ENCODE measurements around the gene HOXA11.

Gene HOXA11

DNA sequence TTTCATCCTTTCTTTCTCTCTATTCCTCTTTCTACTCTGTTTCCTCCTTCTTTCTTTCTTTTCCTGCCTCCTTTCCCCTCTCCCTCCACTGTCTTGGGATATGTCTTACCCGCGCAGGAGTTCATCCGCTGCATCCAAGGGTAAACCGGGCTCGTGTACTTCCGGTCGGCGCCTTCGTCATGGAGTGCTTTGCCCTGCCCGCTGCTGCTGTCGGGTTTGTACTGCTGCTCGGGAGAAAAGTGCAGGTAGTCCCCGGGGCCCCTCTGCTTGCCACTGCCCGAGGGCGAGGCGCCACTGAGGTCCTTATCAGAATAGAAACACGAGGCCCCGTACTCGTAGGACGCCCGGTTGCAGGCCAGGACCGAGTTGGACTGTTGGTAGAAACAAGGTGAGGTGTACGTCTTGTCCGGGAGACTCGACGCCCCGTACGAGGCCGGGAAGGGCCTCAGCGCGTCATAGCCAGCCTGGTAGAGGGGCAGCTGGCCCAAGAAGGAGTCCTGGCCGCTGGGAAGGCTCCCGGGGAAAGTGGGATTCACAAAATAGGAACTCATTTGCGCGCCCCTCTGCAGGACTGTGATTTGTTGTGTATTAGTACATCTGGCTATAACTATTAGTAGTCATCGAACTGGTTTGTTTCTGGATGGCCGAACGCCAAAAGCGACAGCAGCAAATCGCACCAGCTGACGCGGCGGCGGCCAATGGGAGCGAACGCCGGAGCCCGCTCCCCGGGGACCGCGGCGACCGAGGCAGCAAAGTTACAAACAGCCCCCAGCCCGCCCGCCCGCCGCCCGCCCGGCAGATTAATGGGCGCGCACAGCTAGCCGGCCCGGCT is 37.6 kb downstream of the HOXA11 start, which contains the start of gene HOXA6:
HOXA6 (minus strand) TSS at position 576 of the 832 bp plus-strand sequence; CDS start at position 551, 25 bp downstream.
- no peak for TF ChIP-seq CSRNP3 (CRISPR knock-in tag; IDR thresholded peaks at IDR 0.05)
- TF ChIP-seq, protein P1, sequence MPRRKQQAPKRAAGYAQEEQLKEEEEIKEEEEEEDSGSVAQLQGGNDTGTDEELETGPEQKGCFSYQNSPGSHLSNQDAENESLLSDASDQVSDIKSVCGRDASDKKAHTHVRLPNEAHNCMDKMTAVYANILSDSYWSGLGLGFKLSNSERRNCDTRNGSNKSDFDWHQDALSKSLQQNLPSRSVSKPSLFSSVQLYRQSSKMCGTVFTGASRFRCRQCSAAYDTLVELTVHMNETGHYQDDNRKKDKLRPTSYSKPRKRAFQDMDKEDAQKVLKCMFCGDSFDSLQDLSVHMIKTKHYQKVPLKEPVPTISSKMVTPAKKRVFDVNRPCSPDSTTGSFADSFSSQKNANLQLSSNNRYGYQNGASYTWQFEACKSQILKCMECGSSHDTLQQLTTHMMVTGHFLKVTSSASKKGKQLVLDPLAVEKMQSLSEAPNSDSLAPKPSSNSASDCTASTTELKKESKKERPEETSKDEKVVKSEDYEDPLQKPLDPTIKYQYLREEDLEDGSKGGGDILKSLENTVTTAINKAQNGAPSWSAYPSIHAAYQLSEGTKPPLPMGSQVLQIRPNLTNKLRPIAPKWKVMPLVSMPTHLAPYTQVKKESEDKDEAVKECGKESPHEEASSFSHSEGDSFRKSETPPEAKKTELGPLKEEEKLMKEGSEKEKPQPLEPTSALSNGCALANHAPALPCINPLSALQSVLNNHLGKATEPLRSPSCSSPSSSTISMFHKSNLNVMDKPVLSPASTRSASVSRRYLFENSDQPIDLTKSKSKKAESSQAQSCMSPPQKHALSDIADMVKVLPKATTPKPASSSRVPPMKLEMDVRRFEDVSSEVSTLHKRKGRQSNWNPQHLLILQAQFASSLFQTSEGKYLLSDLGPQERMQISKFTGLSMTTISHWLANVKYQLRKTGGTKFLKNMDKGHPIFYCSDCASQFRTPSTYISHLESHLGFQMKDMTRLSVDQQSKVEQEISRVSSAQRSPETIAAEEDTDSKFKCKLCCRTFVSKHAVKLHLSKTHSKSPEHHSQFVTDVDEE (CRISPR knock-in tag; IDR thresholded peaks at IDR 0.05) = no peak
- no peak for TF ChIP-seq CSDC2 (CRISPR knock-in tag; IDR thresholded peaks at IDR 0.05)
- TF ChIP-seq ESRRG (CRISPR knock-in tag; IDR thresholded peaks at IDR 0.05) = no peak
- TF ChIP-seq TCF4 (CRISPR knock-in tag; IDR thresholded peaks at IDR 0.05; ENCODE audit: borderline replicate concordance) = no peak
- TF ChIP-seq, protein P2, sequence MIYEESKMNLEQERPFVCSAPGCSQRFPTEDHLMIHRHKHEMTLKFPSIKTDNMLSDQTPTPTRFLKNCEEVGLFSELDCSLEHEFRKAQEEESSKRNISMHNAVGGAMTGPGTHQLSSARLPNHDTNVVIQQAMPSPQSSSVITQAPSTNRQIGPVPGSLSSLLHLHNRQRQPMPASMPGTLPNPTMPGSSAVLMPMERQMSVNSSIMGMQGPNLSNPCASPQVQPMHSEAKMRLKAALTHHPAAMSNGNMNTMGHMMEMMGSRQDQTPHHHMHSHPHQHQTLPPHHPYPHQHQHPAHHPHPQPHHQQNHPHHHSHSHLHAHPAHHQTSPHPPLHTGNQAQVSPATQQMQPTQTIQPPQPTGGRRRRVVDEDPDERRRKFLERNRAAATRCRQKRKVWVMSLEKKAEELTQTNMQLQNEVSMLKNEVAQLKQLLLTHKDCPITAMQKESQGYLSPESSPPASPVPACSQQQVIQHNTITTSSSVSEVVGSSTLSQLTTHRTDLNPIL (CRISPR knock-in tag; IDR thresholded peaks at IDR 0.05; ENCODE audit: low read depth) = no peak
- TF ChIP-seq ZNF70 (CRISPR knock-in tag; IDR thresholded peaks at IDR 0.05) = no peak
- TF ChIP-seq, protein P3, sequence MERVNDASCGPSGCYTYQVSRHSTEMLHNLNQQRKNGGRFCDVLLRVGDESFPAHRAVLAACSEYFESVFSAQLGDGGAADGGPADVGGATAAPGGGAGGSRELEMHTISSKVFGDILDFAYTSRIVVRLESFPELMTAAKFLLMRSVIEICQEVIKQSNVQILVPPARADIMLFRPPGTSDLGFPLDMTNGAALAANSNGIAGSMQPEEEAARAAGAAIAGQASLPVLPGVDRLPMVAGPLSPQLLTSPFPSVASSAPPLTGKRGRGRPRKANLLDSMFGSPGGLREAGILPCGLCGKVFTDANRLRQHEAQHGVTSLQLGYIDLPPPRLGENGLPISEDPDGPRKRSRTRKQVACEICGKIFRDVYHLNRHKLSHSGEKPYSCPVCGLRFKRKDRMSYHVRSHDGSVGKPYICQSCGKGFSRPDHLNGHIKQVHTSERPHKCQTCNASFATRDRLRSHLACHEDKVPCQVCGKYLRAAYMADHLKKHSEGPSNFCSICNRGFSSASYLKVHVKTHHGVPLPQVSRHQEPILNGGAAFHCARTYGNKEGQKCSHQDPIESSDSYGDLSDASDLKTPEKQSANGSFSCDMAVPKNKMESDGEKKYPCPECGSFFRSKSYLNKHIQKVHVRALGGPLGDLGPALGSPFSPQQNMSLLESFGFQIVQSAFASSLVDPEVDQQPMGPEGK (CRISPR knock-in tag; IDR thresholded peaks at IDR 0.05; ENCODE audit: borderline replicate concordance) = no peak
- TF ChIP-seq ZNF565 (CRISPR knock-in tag; conservative IDR thresholded peaks at IDR 0.05; ENCODE audit: low read depth) = no peak
- no peak for TF ChIP-seq GLIS3 (CRISPR knock-in tag; IDR thresholded peaks at IDR 0.05)
- no peak for TF ChIP-seq ISL1 (CRISPR knock-in tag; IDR thresholded peaks at IDR 0.05)
- no peak for TF ChIP-seq PPARA (CRISPR knock-in tag; IDR thresholded peaks at IDR 0.05; ENCODE audit: borderline replicate concordance)
- no peak for TF ChIP-seq BACH2 (CRISPR knock-in tag; IDR thresholded peaks at IDR 0.05; ENCODE audit: borderline replicate concordance)
- no peak for TF ChIP-seq ZC3H10 (CRISPR knock-in tag; IDR thresholded peaks at IDR 0.05)
- TF ChIP-seq OSR1 (CRISPR knock-in tag; IDR thresholded peaks at IDR 0.05) = no peak
- no peak for TF ChIP-seq SNAI2 (CRISPR knock-in tag; IDR thresholded peaks at IDR 0.05)
- no peak for TF ChIP-seq ZFP30 (CRISPR knock-in tag; IDR thresholded peaks at IDR 0.05)
- no peak for TF ChIP-seq RARB (CRISPR knock-in tag; IDR thresholded peaks at IDR 0.05)
- ATAC-seq = no peak

DNA sequence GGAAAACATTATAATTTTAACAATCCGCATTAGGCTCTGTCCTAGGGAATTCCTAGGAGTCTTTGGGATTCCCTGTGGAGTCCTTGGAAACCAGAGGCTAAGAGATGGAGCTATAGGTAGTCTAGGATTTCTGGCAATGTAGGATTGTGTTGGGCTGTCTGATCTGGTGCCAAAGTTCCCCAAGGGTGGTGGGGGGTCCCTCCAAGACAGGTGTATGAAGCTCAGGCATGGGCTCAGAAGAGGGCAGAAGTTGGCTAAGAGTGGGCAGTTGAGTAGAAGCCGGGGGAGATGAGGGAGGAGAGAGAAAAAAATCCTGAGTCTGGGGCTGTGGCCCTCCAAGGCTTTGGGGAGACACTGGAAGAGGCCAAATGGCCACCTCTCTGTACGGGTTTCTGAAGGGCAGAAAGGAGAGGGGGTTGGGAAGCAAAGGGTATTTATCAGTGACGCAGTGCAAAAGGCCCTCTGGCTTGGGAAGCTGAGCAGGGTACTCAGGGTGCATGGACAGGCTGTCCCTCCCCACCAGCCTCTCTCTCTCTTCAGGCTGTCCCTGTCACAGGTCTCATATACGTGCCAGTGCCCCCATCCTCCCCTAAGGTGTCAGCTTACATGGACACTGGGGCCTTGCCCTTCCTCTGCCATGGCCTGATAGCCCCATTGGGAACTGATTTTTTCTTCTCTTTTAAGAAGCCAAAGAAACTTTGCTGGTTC is 38.4 kb downstream of the HOXA11 start:
- ATAC-seq = no peak
- TF ChIP-seq, protein P1 (CRISPR knock-in tag; IDR thresholded peaks at IDR 0.05) = no peak
- TF ChIP-seq ZNF8 (CRISPR knock-in tag; IDR thresholded peaks at IDR 0.05) (no peak), OSR1 (CRISPR knock-in tag; IDR thresholded peaks at IDR 0.05) (no peak), ARNTL (CRISPR knock-in tag; IDR thresholded peaks at IDR 0.05; ENCODE audit: borderline replicate concordance, low read depth) (no peak), BACH2 (CRISPR knock-in tag; IDR thresholded peaks at IDR 0.05; ENCODE audit: borderline replicate concordance) (no peak), ISL1 (CRISPR knock-in tag; IDR thresholded peaks at IDR 0.05) (no peak), ZNF565 (CRISPR knock-in tag; conservative IDR thresholded peaks at IDR 0.05; ENCODE audit: low read depth) (no peak), TOX (CRISPR knock-in tag; IDR thresholded peaks at IDR 0.05; ENCODE audit: borderline replicate concordance) (no peak), SNAI2 (CRISPR knock-in tag; IDR thresholded peaks at IDR 0.05) (no peak), ZFP3 (CRISPR knock-in tag; IDR thresholded peaks at IDR 0.05) (no peak), ZC3H10 (CRISPR knock-in tag; IDR thresholded peaks at IDR 0.05) (no peak)
- TF ChIP-seq, protein P3 (CRISPR knock-in tag; IDR thresholded peaks at IDR 0.05; ENCODE audit: borderline replicate concordance) = no peak
- TF ChIP-seq, protein P2 (CRISPR knock-in tag; IDR thresholded peaks at IDR 0.05; ENCODE audit: low read depth) = no peak

Measured in SK-N-SH treated with all-trans-retinoic acid at 6 μM for 48 hours (cell line).